Transverse colon (tissue), 4 donors: Measurements from ENCODE around the gene SUFU. TPM values are rescaled to one million over a fixed set of nuclear protein-coding genes. Genes with fewer than 3 reads are reported as not detected.

Experiments
- DNase-seq: peaks from one replicate; pipeline ENCODE4 v3.0.0-alpha.2; 2019
- H3K27ac ChIP-seq, 4 donors: fragments of 200-600 bp; sonication (generic); 2 replicates each; pipeline ENCODE4 v1.5.1; 2016 to 2018; ENCODE audit warnings: inconsistent platforms in 4 of 4
- H3K27me3 ChIP-seq: fragments of 200-600 bp; sonication (generic); 2 replicates; pipeline ENCODE4 v1.5.1; 2017; ENCODE audit warnings: inconsistent platforms
- H3K36me3 ChIP-seq, 4 donors: fragments of 200-600 bp; sonication (generic); 2 replicates each; pipeline ENCODE4 v1.5.1; 2017 to 2019; ENCODE audit warnings: inconsistent platforms in 4 of 4
- H3K4me1 ChIP-seq, 4 donors: fragments of 200-600 bp; sonication (generic); 2 replicates each; pipeline ENCODE4 v1.5.1; 2017 to 2020; ENCODE audit warnings: inconsistent platforms in 4 of 4
- H3K4me3 ChIP-seq, 4 donors: fragments of 200-600 bp; sonication (generic); 1 replicate in 1 of 4; 2 replicates in 3 of 4; pipeline versions ENCODE4 v1.5.1 to v1.6.1; 2017 to 2019; ENCODE audit warnings: inconsistent platforms in 4 of 4
- H3K9me3 ChIP-seq, 2 donors: fragments of 200-600 bp; sonication (generic); 2 replicates each; pipeline ENCODE4 v1.5.1; 2017 to 2019; ENCODE audit warnings: inconsistent platforms in 2 of 2
- EP300 ChIP-seq: sonication (generic); formaldehyde crosslinking; IDR thresholded peaks from one replicate; pipeline ENCODE4 v1.6.1; 2017; ENCODE audit warnings: antibody characterized with exemption, low read depth
- POLR2A ChIP-seq: fragments of 450-650 bp; IDR thresholded peaks from one replicate; pipeline ENCODE4 v1.6.1; 2016; ENCODE audit warnings: antibody characterized with exemption, mild to moderate bottlenecking, moderate library complexity
- POLR2AphosphoS5 ChIP-seq, 3 donors: sonication (generic); formaldehyde crosslinking; IDR thresholded peaks; one replicate each; pipeline ENCODE4 v1.6.1; 2016; ENCODE audit warnings: antibody characterized with exemption in 3 of 3
- WGBS, 2 donors: methylation state at CpG; one replicate each; pipeline ENCODE4 v1.1.5; 2018; ENCODE audit warnings: low coverage in 1 of 2; 5-methylcytosine and 5-hydroxymethylcytosine counted together
- in situ Hi-C, 4 donors: fragments of 200-750 bp; cut with MboI; loops; one replicate each; pipeline versions ENCODE4 v1.15.0 to v1.15.1; 2017; ENCODE audit warnings: low sequenced_read_pairs in 3 of 4, low pct_ligation_motif_present in 1 of 4, low pct_unique_long_range_greater_than_20kb in 1 of 4
- intact Hi-C: fragments of 100-400 bp; cut with DNase I; formaldehyde crosslinking; loops from one replicate; pipeline ENCODE4 v1.15.1; 2023; ENCODE audit warnings: low total_unique reads
- total RNA-seq, 4 donors: library from RNA; depleted of rRNA; stranded (reverse); fragments of >200 nt; gene quantifications; one replicate each; pipeline ENCODE4 v1.1.0, GENCODE V29; 2016
- TF ChIP-seq, protein P1 (sequence below), 5 experiments: fragments of 200-600 bp in 3 of 5; fragments of 450-650 bp in 2 of 5; sonication (generic) in 3 of 5; IDR thresholded peaks; 1 replicate in 2 of 5; 2 replicates in 3 of 5; pipeline ENCODE4 v1.5.1; 2016 to 2017; ENCODE audit warnings: antibody characterized with exemption in 5 of 5, inconsistent platforms in 3 of 5, mild to moderate bottlenecking in 2 of 5, moderate library complexity in 1 of 5

The SUFU gene
- total RNA-seq, 4 donors from 2014 or later: 5.4 to 13.8 (median 6.6) TPM

DNA sequence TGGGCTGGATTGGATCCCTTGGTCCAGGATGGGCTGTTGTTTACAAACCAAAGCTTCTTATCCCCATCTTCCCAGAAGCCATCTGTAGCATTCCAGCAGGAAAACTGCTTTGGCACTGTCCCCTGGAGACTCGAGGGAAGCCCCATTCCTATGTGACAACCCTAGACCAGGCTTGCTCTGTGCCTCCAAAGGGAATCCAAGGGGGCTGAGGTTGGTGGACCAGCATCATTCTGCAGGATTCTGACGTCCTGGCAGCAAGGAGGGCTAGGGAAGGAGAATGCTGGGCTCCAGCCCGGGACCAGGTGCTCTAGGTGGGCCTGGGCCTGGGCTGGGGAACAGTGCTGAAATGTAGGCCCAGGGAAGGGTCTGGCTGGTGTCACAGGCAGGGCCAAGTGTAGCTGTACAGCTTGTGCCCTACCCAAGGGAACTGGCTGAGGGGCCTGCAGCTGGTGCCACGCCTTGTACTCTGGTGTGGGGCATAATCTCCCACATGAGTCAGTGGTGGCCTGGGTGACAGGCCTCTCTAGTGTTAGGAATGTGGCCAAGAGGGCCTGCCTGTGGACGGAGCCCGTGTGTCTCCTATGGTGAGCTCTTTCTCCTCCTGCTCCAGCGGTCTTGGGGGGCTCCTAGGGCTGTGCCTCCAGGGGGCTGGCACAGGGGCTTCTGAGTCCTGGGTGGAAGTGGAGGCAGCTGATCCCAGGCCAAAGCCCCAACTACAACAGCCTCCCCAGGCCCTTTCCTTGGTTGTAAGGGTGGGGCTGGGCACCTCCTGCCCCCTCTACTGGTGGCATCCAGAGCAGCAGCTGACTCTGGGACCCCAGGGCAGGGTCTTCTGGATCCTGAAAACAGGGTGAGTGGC lies 165.7 kb downstream of the SUFU start:
- TF ChIP-seq, protein P1, sequence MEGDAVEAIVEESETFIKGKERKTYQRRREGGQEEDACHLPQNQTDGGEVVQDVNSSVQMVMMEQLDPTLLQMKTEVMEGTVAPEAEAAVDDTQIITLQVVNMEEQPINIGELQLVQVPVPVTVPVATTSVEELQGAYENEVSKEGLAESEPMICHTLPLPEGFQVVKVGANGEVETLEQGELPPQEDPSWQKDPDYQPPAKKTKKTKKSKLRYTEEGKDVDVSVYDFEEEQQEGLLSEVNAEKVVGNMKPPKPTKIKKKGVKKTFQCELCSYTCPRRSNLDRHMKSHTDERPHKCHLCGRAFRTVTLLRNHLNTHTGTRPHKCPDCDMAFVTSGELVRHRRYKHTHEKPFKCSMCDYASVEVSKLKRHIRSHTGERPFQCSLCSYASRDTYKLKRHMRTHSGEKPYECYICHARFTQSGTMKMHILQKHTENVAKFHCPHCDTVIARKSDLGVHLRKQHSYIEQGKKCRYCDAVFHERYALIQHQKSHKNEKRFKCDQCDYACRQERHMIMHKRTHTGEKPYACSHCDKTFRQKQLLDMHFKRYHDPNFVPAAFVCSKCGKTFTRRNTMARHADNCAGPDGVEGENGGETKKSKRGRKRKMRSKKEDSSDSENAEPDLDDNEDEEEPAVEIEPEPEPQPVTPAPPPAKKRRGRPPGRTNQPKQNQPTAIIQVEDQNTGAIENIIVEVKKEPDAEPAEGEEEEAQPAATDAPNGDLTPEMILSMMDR (IDR thresholded peaks at IDR 0.05): peak in 4 of 5 experiments; percentile 21 to 49 (median 40)
- peak in 2 of 3 donors; percentile 7 to 25 for TF ChIP-seq POLR2AphosphoS5 (IDR thresholded peaks at IDR 0.05)
- TF ChIP-seq POLR2A: no peak
- no peak for TF ChIP-seq EP300
- peak; percentile 52 for DNase-seq
- peaks cover 11 to 28% (median 15%) of the 10 kb centered on the region in 4 donors for H3K4me1 ChIP-seq
- intact Hi-C loops: no loop called here
- H3K36me3 ChIP-seq: no peaks in the 10 kb centered on the region
- H3K27ac ChIP-seq: peak overlapping the region; percentile 27 to 44 (median 38)
- H3K4me3 ChIP-seq: no peak overlapping the region
- no peaks in the 10 kb centered on the region for H3K9me3 ChIP-seq
- 53 to 58% methylated on average over 2 to 7 of the region's 7 CpGs for WGBS, 2 donors
- in situ Hi-C loops: no loop called here
- H3K27me3 ChIP-seq: no peaks in the 10 kb centered on the region

DNA sequence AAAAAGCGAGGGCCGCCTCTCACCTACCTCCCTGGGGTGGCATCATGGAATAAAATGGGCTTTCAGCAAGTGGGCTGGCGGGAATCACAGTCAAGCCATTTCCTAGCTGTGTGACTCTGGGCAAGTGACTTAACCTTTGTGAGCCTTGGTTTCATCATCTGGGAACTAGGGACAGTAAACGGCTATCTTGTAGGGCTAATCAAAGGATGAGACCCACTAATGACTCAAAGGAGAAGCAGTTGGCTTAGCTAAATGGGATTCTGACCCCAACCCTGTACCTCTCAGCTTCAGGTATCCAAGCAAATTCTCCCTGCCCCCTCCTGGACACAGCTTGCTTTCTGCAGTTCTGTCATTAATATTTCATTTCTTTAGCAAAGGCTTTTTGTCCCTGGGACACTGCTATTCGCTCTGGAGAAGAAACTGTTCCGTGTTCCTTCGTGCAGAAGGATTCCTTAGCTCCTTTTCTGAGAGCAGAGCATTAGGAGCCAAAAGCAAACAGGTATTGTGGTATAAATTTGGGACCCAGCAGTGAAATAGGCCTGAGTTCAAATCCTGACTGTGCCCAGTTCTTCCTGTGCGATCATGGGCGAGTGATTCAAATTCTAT lies 166.4 kb downstream of the SUFU start:
- peak overlapping the region in 3 of 4 donors; percentile 27 to 44 (median 40) for H3K27ac ChIP-seq
- no peaks in the 10 kb centered on the region for H3K27me3 ChIP-seq
- H3K4me1 ChIP-seq: peaks cover 18 to 35% (median 22%) of the 10 kb centered on the region in 4 donors
- 82 to 88% methylated on average over 4 to 9 of the region's 9 CpGs for WGBS, 2 donors
- H3K36me3 ChIP-seq: no peaks in the 10 kb centered on the region
- no peak for TF ChIP-seq EP300
- TF ChIP-seq, protein P1 (IDR thresholded peaks at IDR 0.05): peak in 1 of 5 experiments; percentile 0
- no peaks in the 10 kb centered on the region for H3K9me3 ChIP-seq
- intact Hi-C loops (no loop called here), in situ Hi-C loops (no loop called here)
- no peak for DNase-seq
- H3K4me3 ChIP-seq: no peak overlapping the region

GRCh38 chr10:102670871-102671434 lies 167.2 kb downstream of the SUFU start:
- Histone ChIP-seq H3K36me3 (no peaks in the 10 kb centered on the region), H3K4me3 (no peak overlapping the region), H3K27me3 (no peaks in the 10 kb centered on the region), H3K9me3 (no peaks in the 10 kb centered on the region), H3K4me1 (peaks cover 19 to 43% (median 30%) of the 10 kb centered on the region in 4 donors), H3K27ac (no peak overlapping the region)
- no peak for DNase-seq
- intact Hi-C loops: no loop called here
- in situ Hi-C loops: no loop called here
- WGBS, 2 donors: 72% methylated on average over 6 of the region's 6 CpGs; no CpG with 5 or more reads in 1 of the 2 donors
- no peak for TF ChIP-seq EP300
- TF ChIP-seq POLR2A: no peak
- TF ChIP-seq POLR2AphosphoS5 (IDR thresholded peaks at IDR 0.05): no peak
- TF ChIP-seq, protein P1 (IDR thresholded peaks at IDR 0.05): no peak

DNA sequence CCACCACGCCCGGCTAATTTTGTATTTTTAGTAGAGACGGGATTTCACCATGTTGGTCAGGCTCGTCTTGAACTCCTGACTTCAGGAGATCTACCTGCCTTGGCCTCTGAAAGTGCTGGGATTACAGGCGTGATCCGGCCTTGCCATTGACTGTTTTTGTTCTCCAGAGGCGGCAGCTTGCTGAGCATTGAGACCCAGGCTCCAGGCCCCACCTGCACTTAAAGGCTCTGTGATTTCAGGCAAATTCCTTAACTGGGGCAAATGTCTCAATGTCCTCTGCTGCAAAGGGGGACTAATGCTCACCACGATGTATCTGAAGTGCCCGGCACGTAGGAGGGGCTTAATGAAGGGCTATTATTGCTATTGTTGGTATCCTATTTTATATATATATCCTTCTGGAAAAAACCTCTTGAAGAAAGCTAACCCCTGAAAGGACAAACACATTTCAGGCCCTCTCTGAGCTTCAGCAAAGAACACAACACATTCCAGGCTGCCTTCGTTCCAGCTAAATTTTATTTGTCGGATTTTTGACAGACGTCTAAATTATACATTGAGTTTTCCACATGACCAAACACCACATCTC lies 169.6 kb downstream of the SUFU start:
- Histone ChIP-seq H3K9me3 (no peaks in the 10 kb centered on the region), H3K4me1 (peaks cover 24 to 62% (median 33%) of the 10 kb centered on the region in 4 donors), H3K27me3 (no peaks in the 10 kb centered on the region), H3K4me3 (no peak overlapping the region), H3K36me3 (no peaks in the 10 kb centered on the region), H3K27ac (peak overlapping the region; percentile 63 to 75 (median 72))
- in situ Hi-C loops (no loop called here), intact Hi-C loops (no loop called here)
- TF ChIP-seq POLR2A (no peak), POLR2AphosphoS5 (IDR thresholded peaks at IDR 0.05) (no peak), EP300 (no peak)
- TF ChIP-seq, protein P1 (IDR thresholded peaks at IDR 0.05): no peak
- no peak for DNase-seq
- WGBS, 2 donors: 57 to 82% methylated on average over 3 to 13 of the region's 13 CpGs
